NCI-H1105 treated with DMSO at 0.1 percent for 48 hours (cell line): ENCODE results near the gene PATZ1.

Experiments
- DNase-seq: peaks from one replicate; lab custom pipeline; 2025; lab: John Stamatoyannopoulos, UW

PATZ1 gene

DNA sequence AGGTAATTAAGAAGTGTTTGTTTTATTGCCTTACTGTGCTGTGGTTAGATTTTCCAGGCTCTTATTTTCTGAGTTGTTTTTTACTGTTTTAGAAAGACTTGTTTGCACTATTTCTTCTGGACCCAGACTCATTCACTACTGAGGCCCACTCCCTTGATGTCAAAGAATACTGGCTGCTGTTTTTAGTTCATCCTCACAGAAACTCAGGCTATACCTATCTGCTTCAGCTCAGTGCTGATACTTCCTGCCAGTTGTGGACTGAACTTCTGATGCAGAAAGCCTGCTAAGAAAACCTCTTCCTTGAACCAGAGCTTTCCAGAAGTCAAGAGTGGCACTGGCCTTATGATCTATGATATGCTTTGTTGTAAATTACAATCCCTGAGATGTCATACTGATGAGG lies 38.0 kb downstream of the PATZ1 start:
- no peak for DNase-seq

DNA sequence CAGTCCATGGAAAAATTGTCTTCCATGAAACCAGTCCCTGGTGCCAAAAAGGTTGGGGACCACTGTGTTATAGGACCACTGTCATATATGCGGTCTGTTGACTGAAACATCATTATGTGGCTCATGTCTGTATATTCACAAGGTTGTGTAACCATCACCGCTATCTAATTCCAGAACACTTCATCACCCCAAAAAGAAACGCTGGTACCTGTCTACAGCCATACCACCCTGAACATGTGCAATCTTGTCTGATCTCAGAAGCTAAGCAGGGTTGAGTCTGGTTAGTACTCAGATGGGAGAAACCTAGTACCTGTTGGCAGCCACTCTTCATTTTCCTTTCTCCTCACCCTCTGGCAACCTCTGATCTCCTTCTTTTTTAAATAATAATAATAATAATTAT lies 41.0 kb downstream of the PATZ1 start:
- DNase-seq: no peak

DNA sequence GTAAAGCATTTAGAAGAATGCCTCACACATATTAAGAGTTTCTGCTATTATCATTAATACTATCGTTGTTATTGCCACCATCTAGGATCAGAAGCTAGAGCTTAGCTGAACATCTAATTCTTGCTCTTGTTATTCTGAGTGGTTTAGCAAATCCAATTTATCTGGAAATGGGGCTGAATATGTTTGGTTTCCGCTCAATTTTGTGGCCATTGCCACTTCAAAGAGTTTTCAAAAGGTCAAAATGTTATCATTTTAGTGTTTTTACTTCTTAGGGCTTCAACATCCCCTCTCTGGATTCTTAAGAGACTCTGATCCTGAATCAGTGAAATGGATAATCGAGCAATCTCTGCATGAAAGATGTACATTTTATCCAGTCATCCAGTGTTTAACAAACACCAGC lies 43.6 kb downstream of the PATZ1 start:
- DNase-seq: no peak

DNA sequence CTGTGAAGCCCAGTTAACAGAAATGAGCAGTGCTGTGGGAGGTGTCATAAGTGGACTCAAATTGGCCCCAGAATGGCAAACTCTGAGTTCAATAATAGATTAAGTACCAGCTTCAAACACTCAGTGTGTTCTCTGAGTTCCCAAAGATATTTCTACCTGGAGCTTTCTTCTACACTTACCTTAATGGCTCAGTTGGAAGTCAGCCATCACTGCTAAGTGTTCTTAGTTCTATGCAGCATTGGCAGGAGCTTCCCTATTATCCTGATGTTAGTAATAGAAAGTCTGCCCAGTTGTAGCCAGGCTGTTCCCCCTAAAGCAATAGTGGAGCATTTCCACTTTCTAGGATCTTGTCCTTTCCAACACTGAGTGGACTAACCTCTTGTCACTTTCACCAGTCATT lies 44.1 kb downstream of the PATZ1 start:
- DNase-seq: peak; percentile 84

DNA sequence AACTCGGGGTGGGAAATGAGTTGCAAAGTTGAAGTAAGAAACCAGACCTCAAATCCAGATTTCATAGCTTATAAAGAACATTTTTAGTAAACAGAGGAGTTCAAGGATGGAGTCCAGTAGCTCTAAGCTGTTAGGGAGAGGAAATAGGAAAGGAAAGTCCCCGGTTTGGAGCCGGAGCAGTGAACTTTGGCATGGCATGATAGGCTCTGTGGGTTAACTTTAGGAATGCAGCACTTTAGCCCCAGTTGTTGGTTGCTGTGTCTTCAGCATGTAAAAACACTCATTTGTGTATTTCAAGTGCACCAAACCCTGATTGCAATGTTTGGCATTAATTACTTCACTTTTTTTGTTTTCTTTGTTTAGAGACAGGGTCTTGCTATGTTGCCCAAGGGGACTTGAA lies 45.2 kb downstream of the PATZ1 start:
- DNase-seq: no peak

DNA sequence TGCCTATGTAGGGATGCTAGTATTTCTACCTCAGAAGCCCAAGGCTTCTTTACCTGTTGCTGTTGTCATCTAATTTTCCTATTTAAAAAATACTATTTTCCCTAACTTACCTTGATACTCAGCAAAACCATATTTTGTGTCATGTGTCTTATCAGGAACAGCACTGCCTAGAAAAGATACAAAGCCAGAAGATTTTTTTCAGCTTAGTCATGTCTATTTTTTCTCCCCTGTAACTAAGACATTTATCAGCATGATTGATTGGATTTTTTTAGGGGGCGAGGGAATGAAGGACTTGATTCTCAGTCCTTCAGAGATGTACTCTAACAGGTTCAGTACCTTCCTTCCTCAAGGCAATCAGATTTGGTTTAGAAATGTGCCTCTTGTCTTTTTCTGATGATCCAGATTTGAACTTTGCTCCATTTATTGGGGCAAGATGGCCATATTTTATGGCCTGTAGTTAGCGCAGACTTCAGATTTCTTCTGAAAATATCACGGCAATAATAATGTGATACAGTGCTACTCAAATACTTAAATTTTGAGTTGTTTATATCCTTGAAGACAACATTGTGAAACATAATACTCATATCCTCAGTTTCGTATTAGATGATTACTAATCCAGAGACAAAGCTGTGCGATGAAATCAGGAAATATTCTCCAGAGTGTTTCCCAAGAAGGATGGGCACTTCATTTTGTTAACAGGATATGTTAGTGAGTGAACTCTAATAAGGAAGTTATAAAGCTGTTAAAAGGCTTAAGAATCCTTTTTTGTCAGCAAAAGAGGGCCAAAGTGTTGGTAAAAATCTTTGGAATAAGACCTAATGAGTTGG lies 50.1 kb downstream of the PATZ1 start:
- DNase-seq: no peak

DNA sequence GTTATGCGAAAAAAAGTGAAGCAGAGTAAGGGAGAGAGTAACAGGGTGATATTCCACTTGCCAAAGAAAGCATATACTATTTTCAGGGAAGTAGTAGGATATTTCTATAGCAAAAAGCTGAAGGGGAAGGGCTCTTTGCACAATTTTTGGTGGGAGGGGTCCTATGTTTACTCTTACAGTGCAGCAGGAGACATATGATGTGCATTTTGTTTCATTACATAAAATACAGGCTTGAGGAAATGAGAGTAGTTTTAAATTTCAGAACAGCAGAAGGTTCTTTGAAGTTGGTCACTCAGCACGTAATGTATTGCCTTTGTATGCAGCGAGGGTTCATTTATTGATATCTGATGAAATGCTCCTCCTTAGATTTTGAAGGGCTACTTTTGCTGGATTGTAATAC lies 50.8 kb downstream of the PATZ1 start:
- no peak for DNase-seq

DNA sequence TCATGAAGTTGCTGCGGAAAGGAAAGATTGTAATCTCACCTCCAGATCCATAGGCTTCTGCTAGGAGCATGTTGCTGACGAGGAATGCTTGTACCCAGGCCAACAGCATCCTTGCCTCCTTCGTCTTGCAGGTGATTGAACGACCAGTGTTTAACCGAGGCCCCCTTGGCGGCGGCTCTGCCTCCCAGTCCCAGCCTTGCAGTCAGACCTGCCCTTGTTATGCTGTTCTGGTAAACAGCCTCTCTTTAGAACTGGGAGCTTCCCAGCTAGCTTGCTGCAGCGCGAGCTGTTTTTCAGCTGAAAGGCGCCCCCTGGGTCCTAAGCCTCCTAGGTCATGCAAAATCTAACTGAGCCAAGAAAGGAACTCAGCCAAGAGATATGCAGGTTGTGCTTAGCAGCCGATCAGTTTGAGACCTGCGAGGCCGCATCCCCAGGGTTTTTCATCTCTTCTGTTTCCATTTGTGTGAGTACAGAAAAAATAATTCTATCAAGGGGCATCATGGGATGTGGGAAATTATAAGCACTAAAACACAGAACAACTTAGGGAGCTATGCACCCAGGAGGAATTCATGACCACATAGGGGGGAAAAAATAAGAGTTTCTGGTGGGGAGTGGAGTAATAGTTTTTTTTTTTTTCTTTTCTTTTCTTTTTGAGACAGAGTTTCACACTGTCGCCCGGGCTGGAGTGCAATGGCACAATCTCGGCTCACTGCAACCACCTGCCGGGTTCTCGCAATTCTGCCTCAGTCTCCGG lies 53.7 kb downstream of the PATZ1 start, which contains the start of gene PIK3IP1:
Gene PIK3IP1 (minus strand): TSS at position 253 of the 754 bp plus-strand sequence. CDS start 144 bp downstream, at position 109.
- peak; percentile 87 for DNase-seq

DNA sequence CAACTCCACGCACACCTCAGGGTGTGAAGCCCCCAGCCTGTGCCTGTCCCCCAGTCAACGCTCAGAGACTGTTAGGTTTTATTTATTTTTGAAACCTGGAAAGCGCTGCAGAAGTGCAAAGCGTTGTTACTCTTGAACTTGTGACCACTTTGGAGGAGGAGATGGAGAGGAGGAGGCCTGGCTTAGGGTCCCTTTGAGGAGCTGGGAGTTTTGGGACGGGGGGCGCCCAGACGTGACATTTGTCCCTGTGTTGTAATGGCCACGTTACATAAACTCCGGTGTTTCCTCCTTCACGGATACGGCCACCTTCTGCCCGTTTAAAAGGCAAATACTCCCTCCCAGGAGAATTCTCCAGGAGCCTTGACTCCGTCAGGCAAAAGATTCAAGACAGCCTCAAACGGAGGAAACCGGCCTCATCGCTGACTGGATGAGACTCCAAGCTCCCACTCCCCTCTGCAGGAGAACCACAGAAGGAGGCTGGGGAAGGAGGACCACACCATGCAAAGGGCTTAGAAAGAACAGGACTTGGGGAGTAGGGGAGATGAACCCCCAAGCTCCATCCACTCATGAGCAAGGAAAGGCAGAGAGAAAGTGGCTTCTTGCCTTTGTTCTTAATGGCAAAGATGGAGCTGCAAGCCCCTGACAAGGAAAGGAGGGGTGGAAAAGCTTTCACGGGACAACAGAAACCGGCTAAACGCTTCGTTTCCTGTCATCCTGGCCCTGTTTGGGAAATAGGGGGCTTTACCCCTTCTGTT lies 54.5 kb downstream of the PATZ1 start:
- no peak for DNase-seq

DNA sequence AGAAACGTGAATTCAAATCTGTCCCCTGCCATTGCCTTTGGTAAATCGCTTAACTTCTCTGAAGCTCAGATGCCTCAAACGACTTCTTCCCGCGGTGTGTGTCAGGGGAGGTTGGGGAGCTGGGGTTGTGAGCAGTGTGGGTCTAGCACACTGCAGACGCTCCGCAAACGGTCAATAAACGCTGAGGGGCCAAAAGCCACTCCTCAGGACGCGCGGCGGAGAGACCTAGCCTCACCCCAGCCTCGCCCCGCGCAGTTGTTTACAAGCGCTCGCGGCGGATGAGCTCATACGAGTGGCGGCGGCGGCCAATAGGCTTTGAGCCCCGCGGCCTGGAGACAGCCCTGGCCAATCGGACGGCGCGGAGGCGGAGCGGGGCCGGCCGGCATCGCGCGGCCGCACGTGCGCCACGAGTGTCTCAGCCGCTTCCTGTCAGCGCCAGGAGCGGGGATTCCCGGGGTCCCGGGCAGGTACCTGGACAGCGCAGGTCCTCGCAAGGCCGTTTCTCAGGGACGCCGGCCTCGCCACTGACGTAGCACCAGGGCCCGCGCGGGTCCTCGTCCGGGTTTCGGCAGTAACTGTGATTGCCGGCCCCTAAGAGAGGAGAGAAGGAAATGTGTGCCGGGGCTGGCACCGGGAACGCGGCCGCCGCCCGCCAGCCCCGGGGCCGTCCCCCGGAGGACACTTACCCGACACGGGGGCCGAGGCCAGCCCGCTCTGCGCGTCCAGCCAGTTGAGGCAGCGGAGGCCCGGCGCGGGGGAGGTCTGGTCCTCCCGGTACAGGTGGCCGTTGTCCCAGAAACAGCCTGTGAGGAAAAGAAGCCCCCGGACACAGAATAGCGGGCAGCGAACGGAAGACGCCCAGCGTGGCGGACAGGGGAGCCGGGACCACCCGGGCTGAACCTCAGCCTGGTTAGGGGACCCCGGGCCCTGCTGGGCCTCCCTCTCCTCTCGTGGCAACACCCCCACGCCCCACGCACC lies 55.4 kb downstream of the PATZ1 start:
- DNase-seq: peak; percentile 74

DNA sequence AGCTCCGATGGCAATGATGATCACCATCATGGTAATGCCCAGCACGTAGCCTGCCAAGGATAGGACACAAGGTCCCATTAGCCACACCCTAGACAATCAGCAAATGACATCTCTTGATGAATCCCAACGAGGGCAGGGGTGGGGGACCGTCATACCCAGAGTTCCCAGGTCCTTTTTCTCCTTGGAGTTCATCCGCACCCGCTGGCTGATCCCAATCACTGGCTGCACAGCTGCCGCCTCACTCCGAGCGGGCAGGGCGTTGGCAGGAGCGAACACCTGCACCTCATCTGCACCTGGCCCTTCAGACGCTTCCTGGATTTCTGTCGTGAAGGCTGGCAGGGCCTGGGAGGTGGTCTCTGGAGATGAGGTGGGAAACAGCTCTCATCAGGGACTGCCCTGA lies 56.8 kb downstream of the PATZ1 start:
- peak; percentile 42 for DNase-seq

DNA sequence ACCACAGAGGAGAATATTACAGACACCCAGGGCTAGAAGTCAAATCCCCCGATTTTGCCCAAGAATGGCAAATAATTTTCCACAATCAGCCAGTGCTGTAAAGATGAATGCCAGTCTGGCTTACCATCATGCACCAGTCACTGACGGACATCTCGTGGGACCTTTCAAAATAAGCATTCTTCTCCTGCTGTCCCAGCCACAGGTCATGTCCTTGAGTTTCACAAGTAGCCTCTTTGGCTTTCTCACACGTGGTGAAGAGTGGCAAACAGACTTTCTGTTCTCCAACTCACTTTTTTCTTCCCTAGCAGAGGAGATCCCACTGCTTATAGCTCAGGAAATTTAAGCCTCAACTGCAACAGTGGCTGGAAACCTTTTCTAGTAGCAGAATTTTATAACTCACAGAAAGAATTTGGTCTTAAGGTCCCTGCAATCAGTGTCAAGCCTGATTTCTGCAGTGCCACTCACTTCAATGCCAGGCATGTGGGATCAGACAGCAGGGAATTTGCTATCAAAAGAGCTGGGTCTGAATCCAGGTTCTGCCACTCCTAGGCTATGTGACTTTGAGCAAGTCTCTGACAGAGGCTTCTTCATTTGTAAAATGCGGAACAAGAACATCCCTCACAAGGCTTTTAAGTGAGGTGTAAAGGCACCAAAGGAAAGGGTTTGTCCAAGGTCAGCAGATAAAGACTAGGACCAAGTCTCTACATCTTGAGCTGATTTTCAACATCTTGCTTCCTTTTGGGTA lies 57.5 kb downstream of the PATZ1 start:
- DNase-seq: no peak

DNA sequence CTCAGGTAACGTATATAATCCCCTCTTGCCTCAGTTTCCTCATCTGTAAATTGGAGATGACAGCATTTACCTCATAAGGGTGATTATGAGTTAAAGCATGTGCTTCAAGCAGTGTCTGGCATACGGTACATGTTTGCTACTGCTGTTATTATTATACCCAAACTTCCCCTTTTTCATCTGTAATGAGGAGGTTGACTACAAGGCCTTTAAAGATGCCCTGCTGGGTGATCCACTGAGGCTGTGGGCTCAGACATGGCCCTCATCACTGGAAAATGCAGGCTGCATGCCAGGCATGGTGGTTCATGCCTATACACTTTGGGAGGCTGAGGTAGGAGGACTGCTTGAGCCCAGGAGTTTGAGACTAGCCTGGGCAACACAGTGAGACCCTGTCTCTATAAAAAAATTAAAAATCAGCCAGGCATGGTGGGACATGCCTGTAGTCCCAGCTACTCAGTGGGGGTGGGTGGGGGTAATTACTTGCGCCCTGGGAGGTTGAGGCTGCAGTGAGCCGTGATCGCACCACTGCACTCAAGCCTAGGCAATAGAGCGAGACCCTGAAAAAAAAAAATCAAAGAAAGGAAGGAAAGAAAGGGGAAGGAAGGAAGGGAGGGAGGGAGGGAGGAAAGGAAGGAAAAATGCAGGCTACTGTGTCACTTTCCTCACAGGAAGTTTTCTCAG lies 58.2 kb downstream of the PATZ1 start:
- DNase-seq: no peak

DNA sequence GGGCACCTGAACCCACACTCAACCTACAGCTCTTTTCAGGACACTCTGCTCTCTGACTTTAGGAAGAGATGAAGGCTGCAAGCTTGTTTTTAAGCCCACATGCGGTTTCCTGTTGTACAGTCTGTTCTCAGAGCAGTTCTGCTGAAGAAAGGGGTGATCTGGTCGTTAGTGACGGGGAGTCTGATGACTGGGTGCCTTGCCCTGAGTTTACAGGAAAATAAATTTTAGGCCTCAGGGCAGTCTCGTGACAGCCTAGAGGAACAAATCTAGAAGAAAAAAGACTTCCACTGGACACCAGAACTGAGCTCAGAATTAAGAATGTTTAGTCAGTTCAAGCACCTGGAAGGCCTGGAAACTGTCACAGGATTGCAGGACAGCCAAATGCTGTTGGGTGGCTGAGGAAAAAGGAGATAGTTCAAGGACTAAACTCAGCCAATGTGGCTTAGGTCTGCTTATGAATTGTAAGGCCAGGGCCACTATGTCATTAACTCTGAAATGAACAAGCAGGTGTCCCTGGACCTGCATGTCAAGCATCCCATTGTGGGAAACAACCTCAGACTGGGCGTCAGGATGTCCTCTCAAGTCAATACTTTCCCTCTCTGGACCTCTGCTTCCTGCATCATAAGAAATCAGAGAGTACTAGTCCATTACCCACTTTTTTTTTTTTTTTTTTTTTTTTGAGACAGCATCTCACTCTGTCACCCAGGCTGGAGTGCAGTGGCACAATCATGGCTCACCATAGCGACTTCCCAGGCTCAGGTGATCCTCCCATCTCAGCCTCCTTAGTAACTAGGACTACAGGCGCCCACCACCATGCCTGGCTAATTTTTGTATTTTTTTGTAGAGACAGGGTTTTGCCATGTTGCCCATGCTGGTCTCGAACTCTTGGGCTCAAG lies 59.5 kb downstream of the PATZ1 start:
- no peak for DNase-seq

DNA sequence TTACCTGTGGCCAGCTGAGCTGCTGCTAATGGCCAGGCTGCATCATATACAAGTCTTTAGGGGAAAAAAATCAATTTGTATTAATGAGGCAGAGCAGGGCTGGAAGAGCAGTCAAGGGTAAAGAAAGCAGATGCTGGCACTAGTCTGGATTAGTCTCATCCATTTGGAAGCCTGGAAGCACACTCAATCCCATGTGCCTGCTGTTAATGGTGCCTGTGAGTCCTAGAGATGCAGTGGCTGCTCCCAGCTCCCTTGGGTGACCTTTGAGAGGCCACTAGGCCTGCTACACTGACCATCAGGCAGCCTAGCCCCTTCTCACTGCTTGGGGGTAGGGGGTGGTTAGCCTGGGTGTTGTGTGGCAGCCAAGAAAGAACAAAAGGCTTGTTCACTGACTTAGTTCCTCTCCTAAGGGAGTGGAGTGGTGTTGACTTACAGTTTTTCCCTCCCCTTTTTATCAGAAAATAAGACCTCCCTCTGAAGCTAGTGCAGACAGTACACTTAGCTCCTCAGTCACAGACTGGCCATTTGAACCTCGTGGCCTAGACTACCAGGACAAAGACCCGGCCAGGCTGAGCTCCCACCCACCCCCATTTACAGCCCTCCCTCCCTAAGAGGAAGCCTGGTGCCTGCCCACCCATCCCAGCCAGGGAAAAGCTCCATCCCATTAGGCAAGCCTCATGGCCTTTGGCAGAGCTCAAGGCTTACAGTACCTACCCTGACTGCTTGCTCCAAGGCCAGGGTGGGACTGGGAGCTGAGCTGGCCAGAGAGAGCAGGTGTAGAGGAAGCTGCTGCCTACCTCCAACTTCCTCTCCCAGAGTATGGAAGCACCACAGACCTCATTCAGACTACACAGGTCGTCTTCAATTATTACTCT lies 61.6 kb downstream of the PATZ1 start:
- DNase-seq: no peak

DNA sequence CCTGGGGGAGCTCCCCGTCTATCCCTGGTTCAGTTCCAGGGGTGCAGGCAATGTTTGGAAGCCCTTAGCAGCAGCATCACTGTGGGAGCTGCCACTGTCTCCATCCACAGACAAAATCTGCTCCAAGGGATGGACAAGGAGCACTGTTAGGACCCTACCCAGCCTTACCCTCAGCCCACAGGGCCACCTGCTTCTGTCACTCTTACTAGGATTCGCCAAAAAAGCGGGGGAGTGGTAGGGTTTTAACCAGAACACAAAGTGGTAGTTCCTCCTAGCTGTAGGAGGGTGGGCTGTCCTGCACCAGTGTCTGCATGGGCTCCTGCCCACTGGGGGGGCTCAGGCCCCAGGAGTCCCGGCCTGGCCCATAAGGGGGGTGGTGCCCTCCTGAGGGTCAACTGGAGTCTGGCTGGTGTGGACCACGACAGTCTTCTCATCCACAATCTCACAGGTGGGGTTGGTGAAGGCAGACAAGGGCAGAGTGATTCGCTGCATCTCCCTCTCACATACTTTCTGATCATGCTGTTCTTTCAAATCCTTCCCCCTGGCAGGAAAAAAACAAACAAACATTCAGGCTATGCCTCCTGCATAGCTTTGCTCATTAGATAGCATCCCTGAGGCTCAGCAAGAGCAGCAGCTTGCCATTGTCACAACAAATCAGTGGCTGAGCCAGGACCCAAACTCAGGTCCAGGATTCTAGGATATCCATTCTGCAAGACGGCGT lies 63.2 kb downstream of the PATZ1 start:
- no peak for DNase-seq

DNA sequence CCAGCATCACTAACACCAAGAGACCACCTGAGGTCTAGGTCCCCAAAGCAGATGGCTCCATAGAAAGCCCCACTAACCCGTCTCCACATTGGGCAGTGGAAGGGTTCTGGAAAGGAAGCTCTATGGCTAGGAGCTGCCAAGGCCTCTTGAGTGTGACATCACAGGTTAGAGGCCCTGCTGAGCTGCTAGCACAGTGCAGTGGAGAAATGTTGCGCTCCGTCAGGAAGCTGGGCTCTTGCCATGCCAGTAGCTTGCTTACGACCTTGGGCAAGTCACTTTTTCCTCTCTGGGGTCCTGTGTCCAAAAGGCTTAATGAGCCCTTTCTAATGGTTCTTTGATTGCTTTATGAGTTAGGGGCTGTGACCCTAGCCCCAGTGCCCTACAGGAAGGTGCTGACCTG lies 64.4 kb downstream of the PATZ1 start:
- no peak for DNase-seq
